ENCODE results near the gene AK1. TPM values are rescaled to one million over a fixed set of nuclear protein-coding genes. Genes with fewer than 3 reads are reported as not detected.

AK1 gene
- total RNA-seq, 2 donors from 2014 or later, result 22.2 to 123 TPM

GRCh38 chr9:127856094-127856728, 21.3 kb downstream of the AK1 start:
- Histone ChIP-seq H3K27me3 (replicated peaks; ENCODE audit: insufficient read depth) (no peaks in the 10 kb centered on the region), H3K4me1 (replicated peaks) (no peaks in the 10 kb centered on the region), H3K9me3 (no peaks in the 10 kb centered on the region), H3K36me3 (no peaks in the 10 kb centered on the region), H3K4me3 (no peak overlapping the region), H3K27ac (no peak overlapping the region)
- 79% methylated on average over 11 of the region's 11 CpGs for WGBS
- DNase-seq (ENCODE audit: low spot score), result no peak
- TF ChIP-seq POLR2AphosphoS5 (IDR thresholded peaks at IDR 0.05) (no peak), CTCF (IDR thresholded peaks at IDR 0.05) (no peak)
- intact Hi-C loops (cut with DNase I), result no loop called here

- DNase-seq (ENCODE audit: low spot score), result no peak
- 95% methylated on average over 5 of the region's 5 CpGs for WGBS
- Histone ChIP-seq H3K4me1 (replicated peaks) (no peaks in the 10 kb centered on the region), H3K27ac (no peak overlapping the region), H3K27me3 (replicated peaks; ENCODE audit: insufficient read depth) (no peaks in the 10 kb centered on the region), H3K36me3 (no peaks in the 10 kb centered on the region), H3K4me3 (no peak overlapping the region), H3K9me3 (no peaks in the 10 kb centered on the region)
- intact Hi-C loops (cut with DNase I), result no loop called here
- TF ChIP-seq POLR2A (IDR thresholded peaks at IDR 0.05) (no peak), POLR2AphosphoS5 (IDR thresholded peaks at IDR 0.05) (no peak), CTCF (IDR thresholded peaks at IDR 0.05) (no peak)
These were observed 22.0 kb downstream of the AK1 start for GRCh38 chr9:127855522-127855921.

- no peak for DNase-seq (ENCODE audit: low spot score)
- H3K9me3 ChIP-seq, result no peaks in the 10 kb centered on the region
- WGBS, result 83% methylated on average over 11 of the region's 11 CpGs
- no peaks in the 10 kb centered on the region for H3K4me1 ChIP-seq (replicated peaks)
- intact Hi-C loops (cut with DNase I), result no loop called here
- no peaks in the 10 kb centered on the region for H3K27me3 ChIP-seq (replicated peaks; ENCODE audit: insufficient read depth)
- no peaks in the 10 kb centered on the region for H3K36me3 ChIP-seq
- TF ChIP-seq POLR2A (IDR thresholded peaks at IDR 0.05) (no peak), CTCF (IDR thresholded peaks at IDR 0.05) (no peak), POLR2AphosphoS5 (IDR thresholded peaks at IDR 0.05) (no peak)
- H3K27ac ChIP-seq, result peak overlapping the region; percentile 60 to 69
- peak overlapping the region in 1 of 2 donors; percentile 39 for H3K4me3 ChIP-seq
These were observed 22.5 kb downstream of the AK1 start for GRCh38 chr9:127854960-127855359.

- Histone ChIP-seq H3K27ac (peak within 1 kb of the TSS; percentile 60 to 69), H3K9me3 (no peaks in the 10 kb centered on the region), H3K27me3 (replicated peaks; ENCODE audit: insufficient read depth) (no peaks in the 10 kb centered on the region), H3K36me3 (no peaks in the 10 kb centered on the region), H3K4me1 (replicated peaks) (no peaks in the 10 kb centered on the region), H3K4me3 (peak within 1 kb of the TSS; percentile 39 to 40)
- 28% methylated on average over 30 of the region's 37 CpGs for WGBS
- DNase-seq (ENCODE audit: low spot score), result peak; percentile 31
- intact Hi-C loops (cut with DNase I), result no loop called here
- TF ChIP-seq POLR2A (IDR thresholded peaks at IDR 0.05) (no peak), CTCF (IDR thresholded peaks at IDR 0.05) (no peak), POLR2AphosphoS5 (IDR thresholded peaks at IDR 0.05) (no peak)
These were observed 23.2 kb downstream of the AK1 start, which contains the start of gene ENG for GRCh38 chr9:127854184-127854806. ENG (minus strand) TSS chr9:127854658; CDS start chr9:127854355, 303 bp downstream.
